HepG2 (cell line): ENCODE data around the gene PPOX. TPM values are rescaled to one million over a fixed set of nuclear protein-coding genes. Genes with fewer than 3 reads are reported as not detected.

Source experiments
- ATAC-seq: fragments of 200-7000 bp; cut with Tn5 transposase; 3 replicates; pipeline ENCODE4 v1.9.1; 2020; ENCODE audit warnings: mild to moderate bottlenecking, moderate library complexity
- BruUV-seq: library from RNA; stranded (reverse); fragments of 400-500 nt; replicated peaks from 2 replicates; lab custom pipeline; 2021; lab: Mats Ljungman, UMichigan
- CTCF ChIA-PET: fragments of 300-600 bp; formaldehyde crosslinking; extraction: SDS; loops from one replicate; lab custom pipeline; 2021; ENCODE audit warnings: low total read pairs, inconsistent platforms, low intra/inter-chr PET ratio; lab: Yijun Ruan, JAX
- POLR2A ChIA-PET: fragments of 350-600 bp; sonication (Branson Sonifier 250); formaldehyde crosslinking; loops from one replicate; lab custom pipeline; 2020; ENCODE audit warnings: antibody characterized with exemption, inconsistent platforms; lab: Yijun Ruan, JAX
- DNase-seq: peaks from one replicate; pipeline ENCODE4 v3.0.0-alpha.2; 2015; ENCODE audit warnings: low spot score
- FAIRE-seq: peaks from 3 replicates; lab custom pipeline; 2011; peaks lifted over from hg19 to GRCh38; lab: Jason Lieb, UNC
- H2AFZ ChIP-seq: one replicate; pipeline ENCODE4 v1.6.1; 2011; ENCODE audit warnings: low read length, inconsistent platforms
- H3K27ac ChIP-seq: fragments of 300-600 bp; 3 replicates; pipeline ENCODE4 v1.8.0; 2011; ENCODE audit warnings: mixed run types, mild to moderate bottlenecking, mixed read lengths, low read length, inconsistent platforms; ENCODE audit not compliant: insufficient read depth; ENCODE audit errors: extremely low read length
- H3K27me3 ChIP-seq, 2 experiments: fragments of 200-600 bp in 1 of 2; 2 replicates in 1 of 2; 3 replicates in 1 of 2; pipeline versions ENCODE4 v1.6.0 to v1.8.0; 2011; ENCODE audit warnings: low read length in 2 of 2, mild to moderate bottlenecking in 2 of 2, moderate library complexity in 2 of 2, inconsistent platforms in 1 of 2; ENCODE audit not compliant: insufficient read depth in 2 of 2, control insufficient read depth in 1 of 2
- H3K36me3 ChIP-seq, 2 experiments: fragments of 200-600 bp in 1 of 2; replicated peaks in 1 of 2; 2 replicates in 1 of 2; 3 replicates in 1 of 2; pipeline versions ENCODE4 v1.5.1 to v1.8.0; 2011; ENCODE audit warnings: low read length in 2 of 2, inconsistent platforms in 1 of 2; ENCODE audit not compliant: insufficient read depth in 2 of 2, control insufficient read depth in 1 of 2
- H3K4me1 ChIP-seq: 2 replicates; pipeline ENCODE4 v1.5.1; 2012; ENCODE audit warnings: low read length, inconsistent platforms; ENCODE audit not compliant: insufficient read depth
- H3K4me2 ChIP-seq: 2 replicates; pipeline ENCODE4 v1.6.0; 2011; ENCODE audit warnings: low read depth, low read length, inconsistent platforms
- H3K4me3 ChIP-seq, 3 experiments: fragments of 200-600 bp in 1 of 3; sonication (generic), shearing (Covaris generic) in 1 of 3; replicated peaks in 1 of 3; 2 replicates each; pipeline ENCODE4 v1.5.1; 2011 to 2016; ENCODE audit warnings: low read length in 3 of 3, inconsistent platforms in 2 of 3, low read depth in 2 of 3, mild to moderate bottlenecking in 2 of 3, control low read depth in 1 of 3, mixed read lengths in 1 of 3; ENCODE audit not compliant: insufficient read depth in 1 of 3
- H3K79me2 ChIP-seq: one replicate; pipeline ENCODE4 v1.6.1; 2011; ENCODE audit warnings: low read length, inconsistent platforms; ENCODE audit not compliant: insufficient read depth
- H3K9ac ChIP-seq: 2 replicates; pipeline ENCODE4 v1.6.0; 2011; ENCODE audit warnings: mild to moderate bottlenecking, low read depth, low read length, inconsistent platforms; ENCODE audit not compliant: insufficient read depth
- H3K9me3 ChIP-seq: 2 replicates; pipeline ENCODE4 v1.5.1; 2012; ENCODE audit warnings: mild to moderate bottlenecking, low read length
- H4K20me1 ChIP-seq: 2 replicates; pipeline ENCODE4 v1.6.0; 2011; ENCODE audit warnings: inconsistent platforms, mild to moderate bottlenecking, low read length, moderate library complexity; ENCODE audit not compliant: insufficient read depth
- ARNT2 ChIP-seq: sonication (generic); formaldehyde crosslinking; IDR thresholded peaks from 2 replicates; pipeline ENCODE4 v1.8.0; 2022; ENCODE audit warnings: mild to moderate bottlenecking, low read depth, missing genetic modification reagents, moderate library complexity
- CBX5 ChIP-seq: sonication (generic); formaldehyde crosslinking; IDR thresholded peaks from 2 replicates; pipeline ENCODE4 v1.4.0; 2020; ENCODE audit warnings: missing genetic modification reagents, borderline replicate concordance
- ELF3 ChIP-seq: IDR thresholded peaks from 2 replicates; pipeline ENCODE4 v1.6.1; 2016; ENCODE audit warnings: missing genetic modification reagents, missing compliant biosample characterization
- ETV5 ChIP-seq: IDR thresholded peaks from 2 replicates; pipeline ENCODE4 v1.6.1; 2018; ENCODE audit warnings: missing biosample characterization, missing genetic modification reagents, inconsistent platforms, borderline replicate concordance
- GABPA ChIP-seq, 2 experiments: IDR thresholded peaks; 2 replicates each; pipeline ENCODE4 v1.6.1; 2011 to 2016; ENCODE audit warnings: low read depth in 2 of 2, low read length in 1 of 2, missing biosample characterization in 1 of 2, missing genetic modification characterization in 1 of 2
- NCOA1 ChIP-seq: sonication (generic); formaldehyde crosslinking; IDR thresholded peaks from 2 replicates; pipeline ENCODE4 v1.9.0; 2021; ENCODE audit warnings: missing genetic modification reagents
- NFE2L1 ChIP-seq: sonication (generic); formaldehyde crosslinking; IDR thresholded peaks from 2 replicates; pipeline ENCODE4 v1.4.0; 2020; ENCODE audit warnings: missing genetic modification reagents, mild to moderate bottlenecking, borderline replicate concordance
- POGK ChIP-seq: sonication (generic); formaldehyde crosslinking; conservative IDR thresholded peaks from 2 replicates; pipeline ENCODE4 v1.8.0; 2022; ENCODE audit warnings: mild to moderate bottlenecking, moderate library complexity, missing genetic modification reagents
- PTBP1 ChIP-seq: fragments of 200-400 bp; formaldehyde crosslinking; IDR thresholded peaks from 2 replicates; pipeline ENCODE4 v1.6.1; 2018; ENCODE audit warnings: low read length, low read depth; ENCODE audit not compliant: poor library complexity, severe bottlenecking
- RFX1 ChIP-seq: fragments of 450-650 bp; IDR thresholded peaks from 2 replicates; pipeline ENCODE4 v1.6.1; 2017
- RFXANK ChIP-seq: IDR thresholded peaks from 2 replicates; pipeline ENCODE4 v1.6.1; 2016
- SCMH1 ChIP-seq: sonication (generic); formaldehyde crosslinking; IDR thresholded peaks from 2 replicates; pipeline ENCODE4 v1.9.0; 2021; ENCODE audit warnings: missing genetic modification reagents, mild to moderate bottlenecking, borderline replicate concordance
- SNAPC2 ChIP-seq: sonication (generic); formaldehyde crosslinking; IDR thresholded peaks from 2 replicates; pipeline ENCODE4 v1.8.1; 2022; ENCODE audit warnings: mild to moderate bottlenecking, missing genetic modification reagents
- TMF1 ChIP-seq: sonication (generic); formaldehyde crosslinking; IDR thresholded peaks from 2 replicates; pipeline ENCODE4 v1.8.1; 2022; ENCODE audit warnings: low read depth, missing genetic modification reagents
- ZMYM4 ChIP-seq: sonication (generic); formaldehyde crosslinking; IDR thresholded peaks from 2 replicates; pipeline ENCODE4 v1.8.1; 2023; ENCODE audit warnings: mild to moderate bottlenecking, missing genetic modification reagents
- ZNF501 ChIP-seq: sonication (generic); formaldehyde crosslinking; IDR thresholded peaks from 2 replicates; pipeline ENCODE4 v1.5.1; 2020; ENCODE audit warnings: mild to moderate bottlenecking, moderate library complexity, missing genetic modification reagents
- WGBS: methylation state at CpG from one replicate; pipeline ENCODE4 v1.1.6; 2017; ENCODE audit warnings: low lambda C conversion rate; 5-methylcytosine and 5-hydroxymethylcytosine counted together
- in situ Hi-C: cut with HindIII; loops from 2 replicates; pipeline ENCODE4 v1.10.0; 2017; ENCODE audit warnings: low pct_unique_long_range_greater_than_20kb; ENCODE audit not compliant: extremely low pct_ligation_motif_present
- intact Hi-C: fragments of 100-400 bp; cut with micrococcal nuclease; formaldehyde crosslinking; loops from one replicate; pipeline ENCODE4 v1.10.0; 2022; ENCODE audit not compliant: unreplicated experiment
- polyA plus RNA-seq, 8 experiments: library from polyadenylated mRNA; depleted of rRNA in 3 of 8; stranded (reverse) in 7 of 8; unstranded in 1 of 8; fragments of >200 nt; fragmentation: Illumina TruSeq in 4 of 8; extraction: Trizol in 4 of 8; gene quantifications; 2 replicates each; pipeline versions ENCODE4 v1.2.1 to v1.2.3, GENCODE V29; 2011 to 2016; ENCODE audit warnings: low read depth in 4 of 8, missing spikeins in 1 of 8, mixed read lengths in 1 of 8; ENCODE audit not compliant: insufficient read depth in 1 of 8
- total RNA-seq, 5 experiments: library from RNA; depleted of rRNA; stranded (reverse); fragments of >200 nt; fragmentation: Illumina TruSeq; extraction: Trizol; gene quantifications; 2 replicates each; pipeline ENCODE4 v1.2.3, GENCODE V29; 2016; ENCODE audit warnings: low read depth in 1 of 5

PPOX gene
- total and polyA plus RNA-seq, 2 of the 13 experiments (the other 11 are each of a cell fraction or from before 2014, with no cell fraction given), result 15.5 to 27.7 TPM

- no peak for FAIRE-seq
Observed at GRCh38 chr1:161214369-161214768, 48.1 kb downstream of the PPOX start.

More at GRCh38 chr1:161214369-161214768, 48.1 kb downstream of the PPOX start:
- Histone ChIP-seq H3K9me3 (no peaks in the 10 kb centered on the region), H3K4me3 (no peak overlapping the region), H3K36me3 (peaks cover 7 to 52% of the 10 kb centered on the region in 2 experiments), H2AFZ (no peak overlapping the region), H3K4me1 (peaks cover 58% of the 10 kb centered on the region), H3K79me2 (peaks cover 4% of the 10 kb centered on the region), H3K27ac (no peak overlapping the region), H4K20me1 (no peaks in the 10 kb centered on the region), H3K27me3 (no peaks in the 10 kb centered on the region), H3K9ac (no peak overlapping the region)
- no TSS peak for BruUV-seq
- CTCF ChIA-PET, result no interaction called here
- intact Hi-C loops, result no loop called here
- in situ Hi-C loops, result no loop called here
- no peak for ATAC-seq
- TF ChIP-seq CBX5 (CRISPR knock-in tag) (no peak), ZNF501 (CRISPR knock-in tag) (no peak), GABPA (IDR thresholded peaks at IDR 0.05; ENCODE audit: low read depth, low read length) (no peak), GABPA (CRISPR knock-in tag; IDR thresholded peaks at IDR 0.05; ENCODE audit: low read depth) (no peak), PTBP1 (no peak), ELF3 (CRISPR knock-in tag) (no peak), RFX1 (no peak), SNAPC2 (CRISPR knock-in tag) (no peak), NCOA1 (CRISPR knock-in tag) (no peak), ZMYM4 (CRISPR knock-in tag) (no peak), ETV5 (no peak), SCMH1 (no peak), RFXANK (CRISPR knock-in tag) (no peak), ARNT2 (no peak), POGK (CRISPR knock-in tag) (no peak), TMF1 (CRISPR knock-in tag) (no peak), NFE2L1 (CRISPR knock-in tag) (no peak)
- TF ChIP-seq, all 625 proteins: peak for 0
- DNase-seq, result no peak
- H3K4me2 ChIP-seq, result no peak overlapping the region
- POLR2A ChIA-PET, result interaction anchor here (4.1 kb wide), 1 partner anchor 11 kb away, joined by 85 read pairs; the partner anchor contains the start of gene TOMM40L
- over 99% methylated on average over 9 of the region's 9 CpGs for WGBS
